ENCODE data around the gene PLEKHA1.

PLEKHA1 gene

DNA sequence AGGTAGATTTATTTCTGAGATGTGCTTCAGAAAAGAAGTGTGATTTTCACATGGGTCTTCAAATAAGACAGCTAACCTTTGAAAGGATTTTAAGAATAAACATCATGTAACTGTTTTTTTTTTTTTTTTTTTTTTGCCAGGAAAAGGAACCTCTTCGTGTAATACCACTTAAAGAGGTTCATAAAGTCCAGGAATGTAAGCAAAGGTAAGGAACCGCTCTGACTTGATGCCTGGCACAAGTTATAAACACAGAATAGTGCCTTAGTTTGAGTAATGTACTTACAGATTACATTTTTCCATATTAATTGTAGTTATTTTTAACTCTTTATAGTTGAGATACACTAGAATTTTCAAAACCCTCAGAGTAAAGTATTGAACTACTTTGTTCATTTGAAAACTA, 49.6 kb downstream of the PLEKHA1 start:
- no peak for DNase-seq

DNA sequence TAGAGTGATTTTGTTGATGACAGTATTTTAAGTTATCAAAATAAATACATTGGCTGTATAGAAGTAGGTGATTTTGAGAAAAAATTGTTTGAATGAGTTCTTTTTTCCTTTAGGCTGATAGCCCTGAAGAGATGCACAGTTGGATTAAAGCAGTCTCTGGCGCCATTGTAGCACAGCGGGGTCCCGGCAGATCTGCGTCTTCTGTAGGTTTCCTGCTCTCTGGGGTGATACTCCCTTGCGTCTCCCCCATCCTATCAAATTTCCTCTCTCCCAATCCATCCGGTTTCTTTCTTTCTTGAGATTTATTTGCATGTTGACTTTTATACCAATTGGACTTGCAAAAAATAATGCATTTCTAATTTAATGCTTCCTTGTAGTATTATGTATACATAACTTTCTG, 52.3 kb downstream of the PLEKHA1 start:
- DNase-seq: no peak

DNA sequence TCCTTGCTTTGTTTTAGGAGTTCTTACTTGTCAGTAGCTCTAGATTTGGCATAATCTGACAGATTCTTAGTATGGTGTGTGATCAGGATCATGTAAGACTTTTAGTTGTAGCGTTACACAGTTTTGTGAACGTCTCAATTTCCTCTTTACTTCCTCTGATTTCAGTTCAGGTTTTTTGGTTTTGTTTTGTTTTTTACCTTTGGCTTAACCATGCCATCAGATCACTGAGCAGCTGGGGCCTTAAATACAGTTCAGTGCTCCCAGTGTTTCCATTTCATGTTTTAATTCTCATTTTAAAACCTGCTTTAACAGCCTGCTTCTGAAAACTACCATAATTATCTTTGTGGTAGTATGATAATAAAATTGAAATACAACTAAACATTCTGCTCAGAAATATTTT, 52.8 kb downstream of the PLEKHA1 start:
- DNase-seq: no peak

DNA sequence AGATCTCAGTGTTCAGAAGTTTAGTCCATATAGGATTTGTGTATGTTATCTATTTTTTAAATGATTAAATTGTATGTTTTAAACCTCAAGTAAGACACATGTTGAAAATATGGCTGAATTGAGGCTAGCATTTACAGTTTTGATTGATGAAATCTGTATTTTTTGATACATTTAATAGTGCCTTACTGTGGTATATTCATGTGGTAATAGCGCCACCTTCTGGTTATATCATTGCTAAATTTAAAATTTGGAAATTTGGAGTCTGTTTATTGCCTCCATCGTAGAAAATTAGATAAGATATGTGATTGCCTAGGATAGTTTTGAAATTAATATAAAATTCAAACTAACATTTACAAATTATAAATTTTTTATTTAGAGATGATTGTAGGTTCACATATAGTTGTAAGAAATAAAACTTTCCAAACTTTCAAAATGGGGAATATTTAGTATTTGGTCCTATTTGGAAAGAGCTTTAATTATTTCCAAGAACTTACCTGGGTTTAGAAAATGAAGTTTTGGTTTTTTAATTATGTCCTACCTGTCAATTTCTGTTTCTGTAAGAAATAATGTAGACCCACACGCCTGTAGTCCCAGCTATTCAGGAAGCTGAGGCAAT, 60.8 kb downstream of the PLEKHA1 start:
- no peak for DNase-seq

DNA sequence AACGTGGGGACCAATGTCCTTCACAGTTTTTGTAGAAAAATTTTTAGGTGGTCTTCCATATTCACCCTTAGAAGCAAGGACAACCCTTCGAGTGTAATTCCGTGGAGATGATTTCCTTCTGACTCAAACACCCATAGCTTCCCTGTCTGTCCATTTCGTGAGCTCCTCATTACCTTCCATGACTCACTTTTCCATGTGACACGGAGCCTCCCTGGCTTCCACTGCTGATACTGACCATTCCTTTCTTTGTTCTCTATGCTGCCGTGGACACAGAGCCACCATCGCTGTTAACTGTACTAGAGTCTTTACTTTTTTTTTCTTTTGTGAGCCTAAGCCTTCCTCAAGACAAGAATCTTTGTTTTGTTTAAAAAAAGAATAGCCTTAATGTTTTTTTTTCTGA, 67.5 kb downstream of the PLEKHA1 start:
- no peak for DNase-seq

DNA sequence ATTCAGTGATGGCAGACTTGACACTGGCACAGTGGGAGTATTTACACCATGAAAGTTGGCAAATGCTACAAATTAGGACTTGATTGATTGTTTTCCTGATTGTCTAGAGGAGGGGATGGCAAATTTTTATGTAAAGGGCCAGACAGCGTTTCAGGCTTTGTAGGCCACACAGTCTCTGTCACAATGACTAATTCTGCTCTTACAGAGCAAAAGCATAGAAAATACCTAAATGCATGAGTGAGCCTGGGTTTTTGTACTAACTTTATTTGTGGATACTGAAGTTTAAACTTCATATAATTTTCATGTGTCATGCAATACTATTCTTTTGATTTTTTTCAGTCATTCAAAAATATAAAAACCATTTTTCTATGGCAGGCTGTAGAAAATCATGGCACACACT, 71.0 kb downstream of the PLEKHA1 start:
- no peak for DNase-seq

DNA sequence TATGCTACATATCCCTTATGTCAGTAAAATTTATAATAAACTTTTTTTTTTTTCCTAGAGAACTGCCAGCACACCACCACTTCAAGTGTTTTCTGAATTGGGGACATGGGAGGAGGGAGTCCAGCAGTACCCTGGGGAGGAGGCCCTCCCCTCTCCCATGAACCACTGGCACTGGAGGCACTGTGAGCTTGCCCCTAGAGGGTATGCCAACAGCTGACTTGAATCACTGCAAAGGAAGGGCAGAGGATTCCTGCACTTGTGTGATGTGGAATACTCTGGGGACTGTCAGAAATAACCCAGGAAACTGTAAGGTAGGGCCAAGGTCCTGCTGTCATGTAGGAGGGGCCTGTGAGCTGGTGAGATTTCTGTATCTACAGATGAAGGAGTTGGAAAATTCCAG, 71.4 kb downstream of the PLEKHA1 start:
- DNase-seq: no peak

DNA sequence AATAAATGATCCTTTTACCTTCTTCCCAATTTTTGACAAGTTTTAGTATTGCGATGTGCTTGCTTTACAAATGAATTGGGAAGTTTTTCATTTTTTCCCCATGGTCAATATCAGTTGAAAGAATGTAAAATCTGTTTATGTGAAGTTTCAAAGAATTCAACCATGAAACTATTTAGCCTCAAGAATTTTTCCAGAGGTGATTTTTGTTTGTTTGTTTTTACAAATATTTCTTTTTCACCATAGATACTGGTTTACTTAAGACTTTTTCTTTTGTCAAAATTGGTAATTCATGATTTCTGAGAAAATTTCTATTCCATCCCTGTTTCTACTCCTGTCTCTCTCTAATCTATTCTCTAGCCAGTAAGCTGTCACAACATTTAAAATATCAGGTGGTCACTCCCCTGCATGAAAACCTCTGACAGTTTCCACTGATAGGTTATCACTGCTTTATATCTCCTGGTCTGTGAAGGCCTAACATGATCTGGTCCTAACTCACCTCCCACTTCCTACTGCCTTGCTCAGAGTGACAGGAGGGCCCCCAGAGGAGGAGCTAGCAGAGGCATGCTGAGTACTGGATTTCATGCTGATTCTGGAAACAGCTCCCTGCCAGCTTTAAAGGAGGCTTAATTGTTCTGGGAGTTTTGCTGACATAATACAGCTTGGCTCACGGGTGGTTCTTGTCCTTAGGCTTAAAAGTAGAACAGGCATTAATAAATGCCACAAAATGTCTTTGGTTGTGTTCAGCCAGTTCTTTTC, 72.3 kb downstream of the PLEKHA1 start:
- DNase-seq: no peak

DNA sequence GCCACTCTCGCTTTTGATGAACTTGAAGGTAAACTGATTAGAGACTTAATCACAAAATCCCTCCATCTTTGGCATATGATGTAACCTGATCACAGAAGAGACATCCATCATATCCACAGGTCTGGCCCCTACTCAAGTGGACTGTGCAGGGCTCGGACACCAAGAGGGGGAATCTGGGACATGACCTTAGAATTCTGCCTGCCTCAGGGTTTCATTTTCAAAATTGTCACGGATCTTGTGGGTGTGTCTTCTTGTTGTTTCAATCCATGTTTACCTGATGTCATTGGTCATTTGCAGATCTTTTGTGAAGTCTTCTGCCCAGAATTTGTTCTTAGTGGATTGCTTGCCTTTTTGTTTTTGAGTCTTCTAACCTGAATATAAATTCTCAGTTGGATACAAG, 74.1 kb downstream of the PLEKHA1 start:
- no peak for DNase-seq

DNA sequence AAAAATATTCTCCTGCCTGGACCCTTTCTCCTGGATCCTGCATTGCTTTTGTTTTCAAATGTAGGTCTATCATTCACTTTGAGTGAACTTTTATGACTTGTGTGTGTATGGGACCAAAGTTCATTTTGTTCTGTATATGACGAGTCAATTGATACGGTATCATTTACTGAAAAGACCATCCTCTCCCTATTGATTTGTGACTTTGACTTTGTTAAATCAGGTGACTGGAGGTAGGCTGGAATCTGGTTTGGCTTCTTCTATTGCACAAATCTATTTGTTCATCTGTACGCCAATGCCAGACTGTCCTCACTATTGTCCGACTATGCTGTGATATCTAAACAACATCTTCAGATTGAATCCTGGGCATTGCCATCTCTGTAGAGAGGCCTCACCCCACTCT, 74.6 kb downstream of the PLEKHA1 start:
- DNase-seq: no peak

DNA sequence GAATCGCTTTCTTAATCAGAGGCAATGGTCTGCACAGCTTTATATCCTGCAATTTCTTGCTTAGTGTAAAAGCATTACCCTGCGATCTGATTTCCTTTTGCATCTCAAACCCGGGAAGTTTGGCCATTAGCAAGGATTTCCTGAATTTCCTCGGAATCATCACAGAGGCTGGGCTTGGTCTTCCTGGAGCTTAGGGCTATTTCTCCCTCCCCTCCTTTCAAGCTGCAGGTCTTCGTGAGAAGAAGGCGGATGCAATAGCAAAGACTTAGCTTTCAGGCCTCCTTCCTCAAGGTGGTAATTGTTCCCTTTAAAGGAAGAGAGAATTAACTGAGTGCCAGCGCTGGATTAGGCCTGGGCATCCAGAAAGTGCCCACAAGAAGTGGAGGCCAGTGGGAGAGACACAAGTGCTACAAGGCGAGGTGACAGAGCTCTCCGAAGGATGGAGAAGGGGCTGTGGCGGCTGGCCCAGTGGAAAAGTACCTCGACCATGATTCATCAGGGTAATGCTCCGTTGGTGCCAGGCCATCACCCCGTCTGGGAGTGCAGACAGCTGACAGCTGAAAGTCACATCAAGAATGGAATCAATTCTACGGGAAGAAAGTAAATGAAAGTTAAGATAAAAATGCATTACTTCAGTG, 76.0 kb downstream of the PLEKHA1 start:
- no peak for DNase-seq

DNA sequence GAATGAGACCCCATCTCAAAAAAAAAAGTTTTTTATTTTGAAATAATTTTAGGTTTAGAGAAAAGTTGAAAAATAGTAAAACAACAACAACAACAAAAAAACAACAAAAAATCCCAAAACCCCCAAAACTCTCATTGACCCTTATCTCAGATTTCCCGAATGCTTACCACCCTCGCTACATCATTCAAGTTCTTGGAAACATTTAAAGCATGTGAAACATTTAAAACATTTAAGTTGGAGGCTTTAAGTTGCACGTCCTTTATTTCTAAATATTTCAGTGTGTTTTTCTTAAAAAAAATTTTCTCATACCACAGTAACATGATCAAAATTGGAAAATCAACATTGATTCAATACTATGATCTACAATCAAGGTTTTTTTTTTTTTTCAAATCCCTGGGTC, 79.6 kb downstream of the PLEKHA1 start:
- no peak for DNase-seq

DNA sequence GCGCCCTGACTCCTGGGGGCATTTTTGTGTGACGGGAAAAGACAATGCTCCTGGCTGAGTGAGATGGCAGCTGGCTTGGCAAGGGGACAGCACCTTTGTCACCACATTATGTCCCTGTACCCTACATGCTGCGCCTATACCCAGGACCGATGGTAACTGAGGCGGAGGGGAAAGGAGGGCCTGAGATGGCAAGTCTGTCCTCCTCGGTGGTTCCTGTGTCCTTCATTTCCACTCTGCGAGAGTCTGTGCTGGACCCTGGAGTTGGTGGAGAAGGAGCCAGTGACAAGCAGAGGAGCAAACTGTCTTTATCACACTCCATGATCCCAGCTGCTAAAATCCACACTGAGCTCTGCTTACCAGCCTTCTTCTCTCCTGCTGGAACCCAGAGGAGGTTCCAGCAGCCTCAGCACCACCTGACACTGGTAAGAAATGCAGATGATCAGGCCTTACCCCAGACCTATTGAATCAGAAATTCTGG, 80.1 kb downstream of the PLEKHA1 start, which contains the start of gene ARMS2:
TSS of gene ARMS2 (plus strand) at position 51 of the 478 bp plus-strand sequence. CDS start at position 126, 75 bp downstream.
- no peak for DNase-seq

DNA sequence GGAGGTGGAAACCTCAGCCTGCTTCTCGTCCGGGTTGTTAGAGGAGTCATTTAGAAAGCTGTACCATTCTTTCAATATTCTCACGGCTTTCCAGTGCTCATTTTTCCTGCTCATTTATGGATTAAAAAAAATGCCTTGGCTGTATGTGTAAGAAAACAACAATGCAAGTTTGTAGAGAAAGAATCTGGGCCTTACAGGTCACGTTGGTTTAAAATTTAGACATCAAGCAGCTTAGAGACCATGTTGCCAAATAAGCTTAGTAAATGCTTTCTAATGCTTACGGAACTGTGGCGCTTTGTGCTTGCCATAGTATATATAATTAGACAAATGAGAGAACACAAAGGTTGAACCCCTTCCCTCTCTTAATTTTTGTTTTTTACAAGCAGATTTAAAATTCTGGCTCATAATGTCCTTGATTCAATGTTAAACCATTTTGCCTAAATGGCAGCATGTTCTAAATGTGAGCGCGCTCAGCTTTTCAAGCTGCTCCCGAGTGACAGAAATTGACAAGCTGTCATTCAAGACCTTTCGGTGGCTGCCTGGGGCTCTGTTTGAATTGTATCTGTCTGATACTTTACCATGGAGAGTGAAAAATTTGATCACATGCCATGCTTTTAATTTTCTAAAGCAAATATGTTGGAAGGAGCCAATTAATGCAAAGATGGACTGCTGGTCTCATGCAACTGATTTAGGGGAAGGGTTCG, 81.0 kb downstream of the PLEKHA1 start:
- DNase-seq: no peak

DNA sequence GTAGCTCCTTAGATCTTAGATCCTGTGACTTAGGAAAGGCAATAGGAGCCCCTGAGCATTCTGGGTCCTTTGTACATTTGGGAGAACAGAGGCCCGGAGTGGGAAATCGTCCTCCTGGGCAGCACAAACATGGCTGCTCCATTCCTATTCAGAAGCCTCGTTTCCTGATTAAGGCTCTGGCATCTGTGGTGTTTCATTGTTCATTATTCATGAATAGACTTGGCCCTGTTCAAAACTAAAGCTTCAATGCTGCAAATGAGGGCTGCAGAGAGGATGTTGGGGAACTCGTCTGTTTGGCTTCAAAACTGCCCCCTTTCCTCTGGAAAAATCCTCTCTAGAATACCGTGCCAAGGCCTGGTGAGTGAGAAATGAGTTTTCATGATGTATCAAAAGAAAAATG, 83.4 kb downstream of the PLEKHA1 start:
- DNase-seq: no peak

DNA sequence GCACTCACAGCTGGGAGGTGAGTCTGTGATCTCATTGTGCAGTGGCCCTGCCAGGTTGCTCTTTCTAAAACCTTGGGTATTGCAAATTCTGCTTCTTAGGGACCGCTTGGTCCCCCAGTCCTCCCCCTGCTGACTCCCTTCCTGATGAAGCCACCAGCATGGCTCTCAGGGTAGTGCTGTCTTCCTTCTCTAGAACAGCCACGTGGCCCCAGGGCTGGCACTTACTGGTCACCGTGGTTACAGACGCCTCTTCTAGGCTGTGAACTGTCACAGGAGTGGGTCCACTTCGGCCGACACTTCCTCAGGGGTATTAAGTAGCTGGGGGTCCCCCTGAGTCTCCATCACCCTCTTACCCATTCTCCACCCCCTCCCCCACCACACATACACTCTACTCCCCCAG, 84.2 kb downstream of the PLEKHA1 start:
- no peak for DNase-seq

DNA sequence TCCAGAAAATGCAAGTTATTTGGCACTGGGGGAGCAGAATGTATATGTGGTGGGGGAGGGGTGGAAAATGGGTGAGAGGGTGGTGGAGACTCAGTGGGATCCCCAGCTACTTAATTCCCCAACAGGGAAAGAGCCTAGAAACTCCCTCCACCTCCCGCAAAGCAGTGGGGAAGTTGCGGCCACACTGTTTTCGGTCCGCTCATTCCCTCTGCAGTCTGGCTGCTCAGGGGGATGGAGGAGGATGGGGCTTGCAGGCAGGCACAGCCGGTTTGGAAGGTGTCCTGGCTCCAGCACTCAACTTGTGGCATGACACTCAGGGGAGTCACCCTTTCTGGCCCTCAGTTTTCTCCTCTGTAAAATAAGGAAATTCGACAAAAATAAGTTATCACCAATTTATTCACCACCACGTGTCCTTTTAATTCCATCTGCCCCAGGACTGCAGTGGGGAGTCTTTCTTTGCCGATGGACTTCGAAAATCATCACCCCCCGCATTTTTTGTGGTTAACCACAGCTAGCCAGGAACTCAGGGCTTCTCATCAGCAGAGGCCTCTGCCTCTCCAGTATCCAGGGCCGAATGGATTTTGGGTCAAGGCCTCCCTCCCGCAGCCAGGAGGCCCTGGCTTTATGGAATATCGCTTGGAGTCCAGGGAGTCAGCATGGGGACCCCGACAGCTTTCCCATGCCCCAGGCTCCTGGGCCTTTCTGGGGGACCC, 85.2 kb downstream of the PLEKHA1 start:
- no peak for DNase-seq

DNA sequence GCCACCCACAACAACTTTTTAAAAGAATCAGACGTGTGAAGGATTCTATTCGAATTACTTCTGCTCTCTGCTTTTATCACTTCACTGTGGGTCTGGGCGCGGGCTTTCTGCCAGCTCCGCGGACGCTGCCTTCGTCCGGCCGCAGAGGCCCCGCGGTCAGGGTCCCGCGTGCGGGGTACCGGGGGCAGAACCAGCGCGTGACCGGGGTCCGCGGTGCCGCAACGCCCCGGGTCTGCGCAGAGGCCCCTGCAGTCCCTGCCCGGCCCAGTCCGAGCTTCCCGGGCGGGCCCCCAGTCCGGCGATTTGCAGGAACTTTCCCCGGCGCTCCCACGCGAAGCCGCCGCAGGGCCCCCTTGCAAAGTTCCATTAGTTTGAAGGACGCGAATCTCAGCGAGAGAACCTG, 86.4 kb downstream of the PLEKHA1 start:
- DNase-seq: no peak

DNA sequence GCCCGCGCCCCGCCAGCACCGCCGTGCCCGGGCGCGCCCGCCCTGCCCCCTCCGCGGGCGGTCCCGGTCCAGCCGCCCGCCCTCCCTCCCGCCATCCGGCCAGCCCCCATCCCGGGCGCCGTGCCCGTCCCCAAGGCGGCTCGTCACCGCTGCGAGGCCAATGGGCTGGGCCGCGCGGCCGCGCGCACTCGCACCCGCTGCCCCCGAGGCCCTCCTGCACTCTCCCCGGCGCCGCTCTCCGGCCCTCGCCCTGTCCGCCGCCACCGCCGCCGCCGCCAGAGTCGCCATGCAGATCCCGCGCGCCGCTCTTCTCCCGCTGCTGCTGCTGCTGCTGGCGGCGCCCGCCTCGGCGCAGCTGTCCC, 86.8 kb downstream of the PLEKHA1 start, which contains the start of gene HTRA1:
TSS of gene HTRA1 (plus strand) at position 187 of the 362 bp plus-strand sequence. CDS start at position 287, 100 bp downstream.
- DNase-seq: peak; percentile 48

DNA sequence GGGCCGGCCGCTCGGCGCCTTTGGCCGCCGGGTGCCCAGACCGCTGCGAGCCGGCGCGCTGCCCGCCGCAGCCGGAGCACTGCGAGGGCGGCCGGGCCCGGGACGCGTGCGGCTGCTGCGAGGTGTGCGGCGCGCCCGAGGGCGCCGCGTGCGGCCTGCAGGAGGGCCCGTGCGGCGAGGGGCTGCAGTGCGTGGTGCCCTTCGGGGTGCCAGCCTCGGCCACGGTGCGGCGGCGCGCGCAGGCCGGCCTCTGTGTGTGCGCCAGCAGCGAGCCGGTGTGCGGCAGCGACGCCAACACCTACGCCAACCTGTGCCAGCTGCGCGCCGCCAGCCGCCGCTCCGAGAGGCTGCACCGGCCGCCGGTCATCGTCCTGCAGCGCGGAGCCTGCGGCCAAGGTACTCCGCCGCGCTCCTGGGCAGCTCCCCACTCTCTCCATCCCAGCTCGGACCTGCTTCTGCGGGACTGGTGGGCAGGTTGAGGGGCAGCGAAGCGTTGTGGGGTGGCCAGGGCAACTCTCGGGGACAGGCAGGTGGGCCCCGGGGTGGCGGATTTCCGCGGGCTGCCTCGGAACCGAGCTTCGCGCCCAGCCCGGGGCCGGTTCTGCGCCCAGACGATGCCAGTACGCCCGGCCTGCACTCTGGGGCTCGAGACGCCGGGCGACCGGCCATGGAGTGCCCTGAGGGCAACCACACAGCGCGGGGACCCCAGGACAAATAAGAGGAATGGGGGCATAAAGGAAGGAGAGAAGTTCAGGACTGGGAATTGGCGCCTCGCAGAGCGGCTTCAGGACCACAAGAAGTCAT, 87.4 kb downstream of the PLEKHA1 start:
- DNase-seq: no peak

DNA sequence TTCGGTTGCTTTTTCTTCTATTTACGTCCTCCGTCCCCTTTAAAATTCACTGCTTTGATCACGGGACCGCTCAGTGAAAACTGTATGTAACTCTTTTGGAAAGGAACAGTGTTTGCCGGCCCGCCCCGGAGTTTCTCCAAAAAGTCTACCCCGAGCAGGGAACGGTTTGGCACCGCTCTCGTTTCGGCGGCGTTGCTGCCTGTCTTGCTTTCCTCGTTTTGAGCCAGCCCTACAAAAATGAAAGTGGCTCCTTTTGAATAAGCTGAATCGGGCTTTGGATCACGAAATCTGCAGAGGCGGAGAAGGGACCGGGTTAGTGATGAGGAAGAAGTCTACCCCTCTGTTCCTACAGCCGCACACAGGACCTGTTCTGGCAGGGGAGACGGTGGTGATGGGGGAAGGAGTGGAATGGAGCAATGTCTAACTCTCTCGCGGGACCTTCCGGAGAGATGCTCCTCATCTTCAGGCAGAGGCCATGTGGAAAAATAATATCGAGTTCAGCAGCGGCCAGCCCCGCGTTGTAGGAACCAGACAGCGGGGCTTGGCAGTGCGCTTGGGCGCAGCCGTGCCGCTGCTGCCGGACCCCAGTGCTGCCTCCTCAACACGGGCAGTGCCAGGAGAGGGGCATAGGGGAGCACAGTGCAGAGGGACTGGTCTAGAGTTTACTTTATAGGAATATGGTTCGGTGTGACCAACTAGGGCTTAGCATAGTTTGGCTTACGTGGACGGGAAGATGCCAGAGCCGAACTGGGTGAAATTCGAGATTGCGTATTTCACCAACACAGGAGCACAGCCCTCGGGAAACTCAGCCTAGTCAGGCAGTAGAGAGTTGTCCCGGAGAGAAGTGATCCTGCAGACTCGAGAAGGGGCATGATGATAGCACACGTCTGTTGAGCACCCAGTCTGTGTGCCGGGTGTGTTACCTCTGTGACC, 88.3 kb downstream of the PLEKHA1 start:
- no peak for DNase-seq
